Measurements from ENCODE around the gene FGGY.

- TF ChIP-seq, protein P1, sequence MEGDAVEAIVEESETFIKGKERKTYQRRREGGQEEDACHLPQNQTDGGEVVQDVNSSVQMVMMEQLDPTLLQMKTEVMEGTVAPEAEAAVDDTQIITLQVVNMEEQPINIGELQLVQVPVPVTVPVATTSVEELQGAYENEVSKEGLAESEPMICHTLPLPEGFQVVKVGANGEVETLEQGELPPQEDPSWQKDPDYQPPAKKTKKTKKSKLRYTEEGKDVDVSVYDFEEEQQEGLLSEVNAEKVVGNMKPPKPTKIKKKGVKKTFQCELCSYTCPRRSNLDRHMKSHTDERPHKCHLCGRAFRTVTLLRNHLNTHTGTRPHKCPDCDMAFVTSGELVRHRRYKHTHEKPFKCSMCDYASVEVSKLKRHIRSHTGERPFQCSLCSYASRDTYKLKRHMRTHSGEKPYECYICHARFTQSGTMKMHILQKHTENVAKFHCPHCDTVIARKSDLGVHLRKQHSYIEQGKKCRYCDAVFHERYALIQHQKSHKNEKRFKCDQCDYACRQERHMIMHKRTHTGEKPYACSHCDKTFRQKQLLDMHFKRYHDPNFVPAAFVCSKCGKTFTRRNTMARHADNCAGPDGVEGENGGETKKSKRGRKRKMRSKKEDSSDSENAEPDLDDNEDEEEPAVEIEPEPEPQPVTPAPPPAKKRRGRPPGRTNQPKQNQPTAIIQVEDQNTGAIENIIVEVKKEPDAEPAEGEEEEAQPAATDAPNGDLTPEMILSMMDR (IDR thresholded peaks at IDR 0.05) = no peak
- TF ChIP-seq EZH2 (IDR thresholded peaks at IDR 0.05; ENCODE audit: borderline replicate concordance, insufficient read depth, low read depth, low read length, poor library complexity, severe bottlenecking) = no peak
These were observed 3.0 kb upstream of the FGGY start for GRCh38 chr1:59293849-59294248.
